Measurements from ENCODE around the gene EIF2D. TPM values are rescaled to one million over a fixed set of nuclear protein-coding genes. Genes with fewer than 3 reads are reported as not detected.
A peak's percentile ranks its signal among the peaks of the same experiment; 100 is the strongest.
"Not testable (repeated sequence)": the region's sequence is repeated elsewhere in the genome, so short reads cannot be mapped to it uniquely, and the experiment has no call there.

EIF2D gene
- total RNA-seq, 1 donor from 2014 or later: 49.6 TPM

DNA sequence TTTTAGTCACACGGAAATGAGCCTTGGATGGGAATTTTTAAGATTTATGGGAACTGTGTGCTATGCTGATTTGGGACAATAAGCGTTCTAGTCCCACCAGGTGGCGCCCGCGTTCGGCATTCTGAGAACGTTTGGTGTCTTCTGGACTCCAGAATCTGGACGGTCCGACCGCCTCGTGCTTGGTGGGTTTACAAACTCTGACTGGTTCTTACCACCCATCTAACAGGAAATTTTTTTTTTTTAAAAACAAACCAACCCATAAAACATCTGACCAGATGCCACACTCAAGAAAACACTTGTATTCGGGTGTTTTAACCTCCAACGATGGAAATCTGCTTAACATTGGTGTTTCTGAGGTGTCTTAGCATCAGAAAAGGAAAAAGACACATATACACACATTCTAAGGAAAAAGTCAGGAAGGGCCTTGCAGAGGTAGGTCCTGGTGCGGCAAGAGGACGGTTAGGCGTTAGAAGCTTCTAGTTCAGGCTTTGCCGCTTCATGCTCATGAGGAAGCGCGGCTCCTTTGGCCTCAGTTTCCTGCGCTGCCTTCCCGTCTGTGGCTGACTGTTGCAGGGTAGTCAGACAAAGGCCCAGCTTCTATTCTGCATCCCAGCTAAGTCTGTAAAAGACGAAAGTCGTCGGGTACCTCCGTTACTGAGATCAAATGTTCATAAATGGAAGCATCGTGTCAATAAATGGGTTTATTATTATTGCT lies 22.3 kb upstream of the EIF2D start:
- Mint-ChIP-seq H3K4me3 (peak overlapping the region; percentile 71), H3K4me1 (peaks cover 33% of the 10 kb centered on the region), H3K9me3 (no peaks in the 10 kb centered on the region), H3K27ac (peak overlapping the region; percentile 78), H3K27me3 (ENCODE audit: low read depth) (peaks cover 39% of the 10 kb centered on the region), H3K36me3 (no peaks in the 10 kb centered on the region)
- DNase-seq (ENCODE audit: low spot score in 2 of 2, unreplicated experiment in 2 of 2): peak; percentile 70 to 88
- TF ChIP-seq, protein P1, sequence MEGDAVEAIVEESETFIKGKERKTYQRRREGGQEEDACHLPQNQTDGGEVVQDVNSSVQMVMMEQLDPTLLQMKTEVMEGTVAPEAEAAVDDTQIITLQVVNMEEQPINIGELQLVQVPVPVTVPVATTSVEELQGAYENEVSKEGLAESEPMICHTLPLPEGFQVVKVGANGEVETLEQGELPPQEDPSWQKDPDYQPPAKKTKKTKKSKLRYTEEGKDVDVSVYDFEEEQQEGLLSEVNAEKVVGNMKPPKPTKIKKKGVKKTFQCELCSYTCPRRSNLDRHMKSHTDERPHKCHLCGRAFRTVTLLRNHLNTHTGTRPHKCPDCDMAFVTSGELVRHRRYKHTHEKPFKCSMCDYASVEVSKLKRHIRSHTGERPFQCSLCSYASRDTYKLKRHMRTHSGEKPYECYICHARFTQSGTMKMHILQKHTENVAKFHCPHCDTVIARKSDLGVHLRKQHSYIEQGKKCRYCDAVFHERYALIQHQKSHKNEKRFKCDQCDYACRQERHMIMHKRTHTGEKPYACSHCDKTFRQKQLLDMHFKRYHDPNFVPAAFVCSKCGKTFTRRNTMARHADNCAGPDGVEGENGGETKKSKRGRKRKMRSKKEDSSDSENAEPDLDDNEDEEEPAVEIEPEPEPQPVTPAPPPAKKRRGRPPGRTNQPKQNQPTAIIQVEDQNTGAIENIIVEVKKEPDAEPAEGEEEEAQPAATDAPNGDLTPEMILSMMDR (IDR thresholded peaks at IDR 0.05; ENCODE audit: unreplicated experiment): peak; percentile 84

DNA sequence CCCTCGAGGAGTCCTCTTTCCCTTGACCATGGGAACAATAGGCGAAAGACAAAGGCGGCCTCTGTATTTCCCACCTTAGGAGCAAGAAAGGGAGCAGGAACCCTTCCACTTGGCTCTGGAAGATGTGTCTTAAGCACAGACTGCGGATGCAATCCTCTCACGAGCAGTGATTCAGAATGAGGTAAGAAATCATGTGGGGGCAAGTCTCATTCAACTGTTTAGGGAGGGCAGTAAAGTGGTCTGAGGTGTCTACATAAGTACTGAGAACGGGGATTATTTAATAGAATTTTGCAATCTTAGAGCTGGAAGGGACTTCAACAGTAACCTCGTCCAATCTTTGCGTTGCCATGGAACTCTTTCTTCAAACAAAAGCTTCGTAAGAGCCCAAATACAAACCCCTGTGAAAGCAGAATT lies 21.4 kb upstream of the EIF2D start:
- H3K27ac Mint-ChIP-seq: no peak overlapping the region
- H3K27me3 Mint-ChIP-seq (ENCODE audit: low read depth): peaks cover 38% of the 10 kb centered on the region
- TF ChIP-seq, protein P1 (IDR thresholded peaks at IDR 0.05; ENCODE audit: unreplicated experiment): no peak
- no peaks in the 10 kb centered on the region for H3K9me3 Mint-ChIP-seq
- no peak overlapping the region for H3K4me3 Mint-ChIP-seq
- DNase-seq (ENCODE audit: low spot score in 2 of 2, unreplicated experiment in 2 of 2): no peak
- peaks cover 33% of the 10 kb centered on the region for H3K4me1 Mint-ChIP-seq
- H3K36me3 Mint-ChIP-seq: no peaks in the 10 kb centered on the region

DNA sequence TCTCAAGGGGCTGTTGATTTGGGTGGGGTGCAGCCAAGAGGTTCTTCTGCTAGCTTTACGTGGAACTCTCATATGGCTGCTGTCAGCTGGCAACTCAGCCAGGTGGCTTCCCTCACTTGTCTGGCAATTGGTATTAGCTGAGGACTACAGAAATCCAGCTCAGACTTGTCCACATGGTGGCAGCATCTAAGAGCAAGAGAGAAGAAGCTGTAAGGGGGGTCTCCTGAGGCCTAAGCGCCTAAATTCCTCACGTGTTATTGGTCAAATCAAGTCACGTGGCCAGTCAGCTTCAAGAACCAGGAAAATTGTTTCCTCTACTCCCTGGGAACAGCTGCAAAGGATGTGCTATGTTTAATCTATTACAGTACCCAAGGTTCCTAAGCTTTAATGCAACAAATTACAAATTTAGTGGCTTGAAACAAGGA lies 18.8 kb upstream of the EIF2D start:
- H3K27me3 Mint-ChIP-seq (ENCODE audit: low read depth): peaks cover 31% of the 10 kb centered on the region
- H3K4me1 Mint-ChIP-seq: peaks cover 22% of the 10 kb centered on the region
- H3K9me3 Mint-ChIP-seq: peaks cover 3% of the 10 kb centered on the region
- H3K27ac Mint-ChIP-seq: no peak overlapping the region
- H3K36me3 Mint-ChIP-seq: no peaks in the 10 kb centered on the region
- no peak for DNase-seq (ENCODE audit: low spot score in 2 of 2, unreplicated experiment in 2 of 2)
- TF ChIP-seq, protein P1 (IDR thresholded peaks at IDR 0.05; ENCODE audit: unreplicated experiment): no peak
- H3K4me3 Mint-ChIP-seq: no peak overlapping the region

DNA sequence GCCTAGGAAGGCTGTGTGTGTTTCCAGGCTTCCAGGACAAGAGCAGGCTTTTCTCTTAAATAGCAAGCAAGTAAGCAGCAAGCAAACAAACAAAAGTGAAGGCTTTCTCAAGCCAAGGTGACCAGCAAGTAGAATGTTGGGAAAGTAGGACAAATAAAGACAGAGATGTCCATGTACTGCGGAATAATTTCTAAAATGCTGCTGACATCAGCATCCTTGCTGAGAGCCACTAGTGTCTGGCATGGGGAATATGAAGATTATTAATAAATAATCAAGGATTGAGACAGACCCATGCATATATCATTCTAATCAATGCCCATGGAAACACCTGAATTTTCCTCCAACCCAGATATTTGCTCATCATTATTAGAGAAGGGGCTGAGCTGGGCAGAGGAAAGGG lies 16.7 kb upstream of the EIF2D start:
- no peak overlapping the region for H3K4me3 Mint-ChIP-seq
- TF ChIP-seq, protein P1 (IDR thresholded peaks at IDR 0.05; ENCODE audit: unreplicated experiment): no peak
- DNase-seq (ENCODE audit: low spot score in 2 of 2, unreplicated experiment in 2 of 2): no peak
- H3K4me1 Mint-ChIP-seq: peaks cover 8% of the 10 kb centered on the region
- no peak overlapping the region for H3K27ac Mint-ChIP-seq
- H3K27me3 Mint-ChIP-seq (ENCODE audit: low read depth): peaks cover 29% of the 10 kb centered on the region
- no peaks in the 10 kb centered on the region for H3K36me3 Mint-ChIP-seq
- H3K9me3 Mint-ChIP-seq: peaks cover 8% of the 10 kb centered on the region

DNA sequence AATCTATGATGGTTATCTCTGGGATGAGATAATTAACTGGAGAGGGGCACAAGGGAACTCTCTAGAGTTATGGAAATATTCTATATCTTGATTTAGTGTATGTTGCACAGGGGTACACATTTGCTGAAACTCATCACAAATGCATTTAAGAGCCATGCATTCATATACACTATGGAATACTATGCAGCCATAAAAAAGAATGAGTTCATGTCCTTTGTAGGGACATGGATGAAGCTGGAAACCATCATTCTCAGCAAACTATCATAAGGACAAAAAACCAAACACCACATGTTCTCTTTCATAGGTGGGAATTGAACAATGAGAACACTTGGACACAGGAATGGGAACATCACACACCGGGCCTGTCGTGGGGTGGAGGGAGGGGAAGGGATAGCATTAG lies 14.1 kb upstream of the EIF2D start:
- not testable (repeated sequence) for H3K36me3 Mint-ChIP-seq; DNase-seq (ENCODE audit: low spot score in 2 of 2, unreplicated experiment in 2 of 2); H3K4me1 Mint-ChIP-seq; H3K27ac Mint-ChIP-seq; H3K4me3 Mint-ChIP-seq
- Mint-ChIP-seq H3K9me3 (peaks cover 12% of the 10 kb centered on the region), H3K27me3 (ENCODE audit: low read depth) (peaks cover 36% of the 10 kb centered on the region)

DNA sequence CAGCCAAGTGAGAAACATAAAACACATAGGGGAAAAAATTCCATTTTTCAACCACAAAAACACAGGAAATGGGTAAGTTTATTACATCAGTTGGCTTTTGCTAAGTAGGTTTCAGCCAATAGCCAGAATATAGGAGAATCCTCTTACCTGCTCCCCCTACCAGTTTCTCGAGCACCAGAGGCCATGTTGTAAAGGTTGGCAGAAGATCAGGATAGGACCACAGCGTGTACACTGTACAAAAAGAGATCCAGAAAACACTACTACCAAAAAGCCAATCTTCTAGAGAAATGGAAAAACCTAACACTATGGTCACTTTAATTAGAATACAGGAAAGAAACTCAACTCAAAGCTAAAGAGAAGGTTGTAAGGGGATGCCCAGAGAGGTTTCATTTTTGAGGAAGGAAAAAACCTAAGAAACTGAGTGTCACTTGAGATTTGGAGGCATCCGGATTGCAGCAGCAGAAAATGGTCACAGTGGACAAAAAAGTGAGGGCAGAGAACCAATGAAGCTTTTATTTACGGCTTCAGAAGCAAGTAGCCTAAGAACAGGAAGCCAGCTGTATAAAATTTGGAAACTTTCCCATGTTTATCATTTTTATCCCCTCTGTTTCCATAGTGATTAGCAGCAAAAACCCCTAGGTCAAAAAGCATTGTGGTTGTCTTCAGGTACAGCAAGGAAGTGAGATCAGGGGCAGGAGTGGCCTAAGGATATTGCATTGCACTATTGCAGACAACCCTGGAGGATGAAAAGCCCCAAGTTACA lies 2.9 kb downstream of the EIF2D start:
- Mint-ChIP-seq H3K4me1 (peaks cover 12% of the 10 kb centered on the region), H3K27ac (no peak overlapping the region), H3K36me3 (peaks cover 14% of the 10 kb centered on the region), H3K4me3 (no peak overlapping the region), H3K9me3 (no peaks in the 10 kb centered on the region), H3K27me3 (ENCODE audit: low read depth) (no peaks in the 10 kb centered on the region)
- DNase-seq (ENCODE audit: low spot score in 2 of 2, unreplicated experiment in 2 of 2): no peak
- TF ChIP-seq, protein P1 (IDR thresholded peaks at IDR 0.05; ENCODE audit: unreplicated experiment): no peak
